HepG2 (cell line): ENCODE measurements around the gene ZNF341. TPM values are rescaled to one million over a fixed set of nuclear protein-coding genes. Genes with fewer than 3 reads are reported as not detected.

Source experiments
- ARNT ChIP-seq: fragments of 450-650 bp; IDR thresholded peaks from 2 replicates; pipeline ENCODE4 v1.6.1; 2017
- CBX2 ChIP-seq, 2 experiments: fragments of 200-600 bp in 1 of 2; sonication (generic); formaldehyde crosslinking in 1 of 2; IDR thresholded peaks; 2 replicates each; pipeline versions ENCODE4 v1.7.0 to v1.8.1; 2018 to 2022; ENCODE audit warnings: low read depth in 2 of 2, low read length in 1 of 2, mild to moderate bottlenecking in 1 of 2, missing genetic modification reagents in 1 of 2
- CEBPZ ChIP-seq: IDR thresholded peaks from 2 replicates; pipeline ENCODE4 v1.6.1; 2012; ENCODE audit warnings: low read length, improper control_type of control experiment
- CSRNP2 ChIP-seq: sonication (generic); formaldehyde crosslinking; conservative IDR thresholded peaks from 2 replicates; pipeline ENCODE4 v1.8.0; 2022; ENCODE audit warnings: low read depth, missing genetic modification reagents
- HNF4G ChIP-seq, 2 experiments: sonication (generic) in 1 of 2; formaldehyde crosslinking in 1 of 2; IDR thresholded peaks; 2 replicates each; pipeline versions ENCODE4 v1.4.0 to v1.6.1; 2011 to 2020; ENCODE audit warnings: borderline replicate concordance in 2 of 2, low read depth in 2 of 2, mild to moderate bottlenecking in 2 of 2, low read length in 1 of 2, missing genetic modification reagents in 1 of 2, moderate library complexity in 1 of 2
- KLF6 ChIP-seq: IDR thresholded peaks from 2 replicates; pipeline ENCODE4 v1.8.0; 2016; ENCODE audit warnings: missing biosample characterization, missing genetic modification reagents
- SIX1 ChIP-seq: sonication (generic); formaldehyde crosslinking; IDR thresholded peaks from 2 replicates; pipeline ENCODE4 v1.4.0; 2020; ENCODE audit warnings: missing genetic modification reagents, borderline replicate concordance
- SRSF9 ChIP-seq: fragments of 200-400 bp; formaldehyde crosslinking; IDR thresholded peaks from 2 replicates; pipeline ENCODE4 v1.6.1; 2018; ENCODE audit warnings: borderline replicate concordance, mild to moderate bottlenecking, low read depth, low read length; ENCODE audit not compliant: insufficient read depth, poor library complexity, severe bottlenecking
- TERF1 ChIP-seq: sonication (generic); formaldehyde crosslinking; IDR thresholded peaks from 2 replicates; pipeline ENCODE4 v1.8.0; 2022; ENCODE audit warnings: mild to moderate bottlenecking, missing genetic modification reagents, moderate library complexity
- TFAP4 ChIP-seq: sonication (generic); IDR thresholded peaks from 2 replicates; pipeline ENCODE4 v1.6.1; 2016; ENCODE audit warnings: low read depth, borderline replicate concordance
- TRIM24 ChIP-seq: sonication (generic); formaldehyde crosslinking; IDR thresholded peaks from 2 replicates; pipeline ENCODE4 v1.8.0; 2022; ENCODE audit warnings: mild to moderate bottlenecking, missing genetic modification reagents
- ZEB1 ChIP-seq: IDR thresholded peaks from 2 replicates; pipeline ENCODE4 v1.6.1; 2012; ENCODE audit warnings: mild to moderate bottlenecking, low read depth, inconsistent platforms; ENCODE audit not compliant: insufficient replicate concordance
- ZNF280D ChIP-seq: sonication (generic); formaldehyde crosslinking; IDR thresholded peaks from 2 replicates; pipeline ENCODE4 v1.5.1; 2020; ENCODE audit warnings: mild to moderate bottlenecking, missing genetic modification reagents
- ZNF3 ChIP-seq: IDR thresholded peaks from 2 replicates; pipeline ENCODE4 v1.7.0; 2017; ENCODE audit warnings: inconsistent platforms
- ZNF382 ChIP-seq: sonication (generic); formaldehyde crosslinking; IDR thresholded peaks from 2 replicates; pipeline ENCODE4 v1.5.0; 2020; ENCODE audit warnings: missing genetic modification reagents, mild to moderate bottlenecking, borderline replicate concordance
- ZNF446 ChIP-seq: sonication (generic); formaldehyde crosslinking; IDR thresholded peaks from 2 replicates; pipeline ENCODE4 v1.5.0; 2020; ENCODE audit warnings: mild to moderate bottlenecking, missing genetic modification reagents
- ZNF792 ChIP-seq: IDR thresholded peaks from 2 replicates; pipeline ENCODE4 v1.6.1; 2016
- polyA plus RNA-seq, 8 experiments: library from polyadenylated mRNA; depleted of rRNA in 3 of 8; stranded (reverse) in 7 of 8; unstranded in 1 of 8; fragments of >200 nt; fragmentation: Illumina TruSeq in 4 of 8; extraction: Trizol in 4 of 8; gene quantifications; 2 replicates each; pipeline versions ENCODE4 v1.2.1 to v1.2.3, GENCODE V29; 2011 to 2016; ENCODE audit warnings: low read depth in 4 of 8, missing spikeins in 1 of 8, mixed read lengths in 1 of 8; ENCODE audit not compliant: insufficient read depth in 1 of 8
- total RNA-seq, 5 experiments: library from RNA; depleted of rRNA; stranded (reverse); fragments of >200 nt; fragmentation: Illumina TruSeq; extraction: Trizol; gene quantifications; 2 replicates each; pipeline ENCODE4 v1.2.3, GENCODE V29; 2016; ENCODE audit warnings: low read depth in 1 of 5

ZNF341 gene
- total and polyA plus RNA-seq, 2 of the 13 experiments (the other 11 are each of a cell fraction or from before 2014, with no cell fraction given) = 1.1 to 2.2 TPM

- TF ChIP-seq CSRNP2 (no peak), ZNF382 (CRISPR knock-in tag) (no peak), SRSF9 (no peak), ZNF280D (CRISPR knock-in tag) (peak; percentile 89; the same call in 1 of the 2 replicates), CEBPZ (no peak), SIX1 (CRISPR knock-in tag) (0 out of 2 replicates have a peak, but pooled peaks have one; percentile 44), ZEB1 (no peak), ARNT (no peak), CBX2 (IDR thresholded peaks at IDR 0.05; ENCODE audit: low read depth, low read length) (no peak), CBX2 (CRISPR knock-in tag; IDR thresholded peaks at IDR 0.05; ENCODE audit: low read depth) (no peak), TFAP4 (peak; percentile 61; the same call in 1 of the 2 replicates), KLF6 (CRISPR knock-in tag) (no peak), HNF4G (IDR thresholded peaks at IDR 0.05; ENCODE audit: borderline replicate concordance, low read depth, low read length) (peak; percentile 81), HNF4G (CRISPR knock-in tag; IDR thresholded peaks at IDR 0.05; ENCODE audit: borderline replicate concordance, low read depth) (peak; percentile 97), ZNF792 (CRISPR knock-in tag) (no peak), ZNF3 (CRISPR knock-in tag) (peak; percentile 35; the same call in 1 of the 2 replicates), TERF1 (no peak), TRIM24 (CRISPR knock-in tag) (peak; percentile 68; the same call in 1 of the 2 replicates), ZNF446 (CRISPR knock-in tag) (peak; percentile 83; the same call in 1 of the 2 replicates)
Observed at GRCh38 chr20:33701629-33702450, 30.0 kb upstream of the ZNF341 start (continued).
